Activated B cell treated with CpG ODN at 0.5 μM for 24 hours (primary cell): ENCODE results near the gene ZNF618. TPM values are rescaled to one million over a fixed set of nuclear protein-coding genes. Genes with fewer than 3 reads are reported as not detected.
"Not testable (repeated sequence)": the region's sequence is repeated elsewhere in the genome, so short reads cannot be mapped to it uniquely, and the experiment has no call there.

Experiments
- ATAC-seq: fragments of 200-7000 bp; cut with Tn5 transposase; one replicate; pipeline ENCODE4 v1.10.0; 2021; ENCODE audit warnings: low read depth, mild to moderate bottlenecking, moderate library complexity
- CTCF ChIA-PET: fragments of 350-600 bp; sonication (Branson Sonifier 250); formaldehyde crosslinking; loops from one replicate; lab custom pipeline; 2021; ENCODE audit warnings: antibody characterized with exemption; lab: Charles Lee
- POLR2A ChIA-PET: fragments of 350-600 bp; sonication (Branson Sonifier 250); formaldehyde crosslinking; loops from one replicate; lab custom pipeline; 2021; ENCODE audit warnings: antibody characterized with exemption; lab: Charles Lee
- DNase-seq: peaks from one replicate; pipeline ENCODE4 v3.0.0; 2022
- H3K27ac Mint-ChIP-seq: one replicate; pipeline ENCODE4 v1.8.0; 2020; ENCODE audit warnings: mixed read lengths
- H3K27me3 Mint-ChIP-seq: one replicate; pipeline ENCODE4 v1.8.0; 2021; ENCODE audit warnings: mixed read lengths
- H3K36me3 Mint-ChIP-seq: one replicate; pipeline ENCODE4 v1.8.0; 2021; ENCODE audit warnings: low read depth, mixed read lengths
- H3K4me1 Mint-ChIP-seq: one replicate; pipeline ENCODE4 v1.8.0; 2021; ENCODE audit warnings: mixed read lengths
- H3K4me3 Mint-ChIP-seq: one replicate; pipeline ENCODE4 v1.8.0; 2020; ENCODE audit warnings: mild to moderate bottlenecking, mixed read lengths
- H3K9me3 Mint-ChIP-seq: one replicate; pipeline ENCODE4 v1.8.0; 2020; ENCODE audit warnings: mixed read lengths
- intact Hi-C: fragments of 100-400 bp; cut with micrococcal nuclease; formaldehyde crosslinking; loops from one replicate; pipeline ENCODE4 v1.15.1; 2024
- total RNA-seq: library from RNA; stranded (reverse); gene quantifications from 2 replicates; pipeline ENCODE4 v1.2.3, GENCODE V29; 2022
- TF ChIP-seq, protein P1 (sequence below): fragments of 200-600 bp; IDR thresholded peaks from one replicate; pipeline ENCODE4 v1.8.0; 2022; ENCODE audit warnings: antibody characterized with exemption, mild to moderate bottlenecking

ZNF618 gene
- total RNA-seq, 1 donor from 2014 or later = 0.67 TPM

DNA sequence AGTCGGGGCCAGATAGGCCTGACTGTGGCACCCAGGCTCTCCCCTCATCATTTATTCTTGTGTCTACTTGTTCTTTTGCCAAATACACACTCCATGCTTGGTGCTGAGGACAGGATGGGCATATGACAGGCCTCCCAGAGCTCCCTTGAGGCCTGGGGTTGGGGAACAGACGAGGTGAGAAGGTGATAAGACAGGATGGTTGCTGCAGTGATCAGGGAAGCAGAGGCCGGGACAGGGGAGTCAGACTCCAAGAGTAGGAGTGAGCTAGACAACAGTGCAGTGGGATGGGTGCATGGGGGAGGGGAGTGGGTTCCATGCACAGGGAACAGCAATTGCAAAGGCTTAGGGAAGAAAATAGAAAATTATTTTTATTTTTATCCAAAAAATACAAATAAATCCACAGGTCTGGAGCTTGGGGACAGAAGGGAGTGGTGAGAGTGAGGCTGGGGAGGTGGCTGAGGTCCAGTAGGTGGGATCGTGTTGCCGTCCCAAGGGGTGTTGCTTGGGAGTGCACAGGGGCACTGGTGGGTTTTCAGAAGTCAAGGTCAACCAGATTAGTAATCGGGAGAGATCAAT is 205.4 kb downstream of the ZNF618 start:
- no peak overlapping the region for H3K27ac Mint-ChIP-seq
- H3K27me3 Mint-ChIP-seq = peaks cover 7% of the 10 kb centered on the region
- TF ChIP-seq, protein P1, sequence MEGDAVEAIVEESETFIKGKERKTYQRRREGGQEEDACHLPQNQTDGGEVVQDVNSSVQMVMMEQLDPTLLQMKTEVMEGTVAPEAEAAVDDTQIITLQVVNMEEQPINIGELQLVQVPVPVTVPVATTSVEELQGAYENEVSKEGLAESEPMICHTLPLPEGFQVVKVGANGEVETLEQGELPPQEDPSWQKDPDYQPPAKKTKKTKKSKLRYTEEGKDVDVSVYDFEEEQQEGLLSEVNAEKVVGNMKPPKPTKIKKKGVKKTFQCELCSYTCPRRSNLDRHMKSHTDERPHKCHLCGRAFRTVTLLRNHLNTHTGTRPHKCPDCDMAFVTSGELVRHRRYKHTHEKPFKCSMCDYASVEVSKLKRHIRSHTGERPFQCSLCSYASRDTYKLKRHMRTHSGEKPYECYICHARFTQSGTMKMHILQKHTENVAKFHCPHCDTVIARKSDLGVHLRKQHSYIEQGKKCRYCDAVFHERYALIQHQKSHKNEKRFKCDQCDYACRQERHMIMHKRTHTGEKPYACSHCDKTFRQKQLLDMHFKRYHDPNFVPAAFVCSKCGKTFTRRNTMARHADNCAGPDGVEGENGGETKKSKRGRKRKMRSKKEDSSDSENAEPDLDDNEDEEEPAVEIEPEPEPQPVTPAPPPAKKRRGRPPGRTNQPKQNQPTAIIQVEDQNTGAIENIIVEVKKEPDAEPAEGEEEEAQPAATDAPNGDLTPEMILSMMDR = no peak
- intact Hi-C loops = loop anchor here (1.0 kb wide), 2 partner anchors 210 to 224 kb away; no protein-coding TSS in a partner anchor
- no peak for ATAC-seq
- CTCF ChIA-PET = interaction anchor here (1.1 to 3.0 kb wide), 4 partner anchors 10 to 209 kb away, joined by 4 to 22 read pairs (median 7); no protein-coding TSS in a partner anchor
- DNase-seq = no peak
- no peak overlapping the region for H3K4me3 Mint-ChIP-seq
- H3K4me1 Mint-ChIP-seq = no peaks in the 10 kb centered on the region
- H3K9me3 Mint-ChIP-seq = no peaks in the 10 kb centered on the region
- POLR2A ChIA-PET = no interaction called here
- H3K36me3 Mint-ChIP-seq = no peaks in the 10 kb centered on the region

DNA sequence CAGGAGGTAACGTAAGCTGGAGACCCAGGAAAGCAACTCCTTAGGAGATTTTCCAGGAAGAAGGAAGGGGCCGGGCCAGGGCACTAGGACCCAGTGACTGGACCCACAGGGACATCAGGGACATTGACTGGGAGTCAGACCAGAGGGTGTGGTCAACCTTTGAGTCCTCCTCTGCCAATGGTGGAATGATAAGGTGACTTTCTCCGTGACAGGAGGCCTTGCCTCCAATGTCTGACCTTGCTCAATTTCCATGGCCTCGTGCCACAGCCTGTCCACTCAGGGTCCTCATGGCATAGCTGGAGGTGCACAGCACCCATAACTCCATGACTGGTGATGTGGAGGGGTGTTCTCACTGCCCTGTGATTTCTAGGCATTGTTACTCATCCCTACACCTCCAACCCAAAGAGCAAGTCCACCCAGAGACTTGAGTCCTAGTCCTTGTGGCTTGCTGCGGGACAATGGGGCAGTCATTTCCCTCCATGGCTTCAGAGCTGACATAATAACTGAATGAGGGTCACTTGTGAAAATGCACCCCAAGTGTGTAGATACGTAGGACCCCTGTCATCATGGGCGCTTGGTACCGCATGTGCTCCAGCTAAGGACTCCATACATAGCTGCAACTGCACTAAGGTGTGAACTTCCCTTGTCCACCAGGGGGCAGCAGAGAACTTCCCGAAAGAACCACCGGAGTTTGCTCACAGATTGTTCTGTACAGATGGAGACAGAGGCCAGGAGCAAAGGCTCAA is 206.1 kb downstream of the ZNF618 start:
- H3K9me3 Mint-ChIP-seq = no peaks in the 10 kb centered on the region
- TF ChIP-seq, protein P1 = peak; percentile 54
- H3K27me3 Mint-ChIP-seq = peaks cover under 1% of the 10 kb centered on the region
- no peak overlapping the region for H3K27ac Mint-ChIP-seq
- no peaks in the 10 kb centered on the region for H3K4me1 Mint-ChIP-seq
- POLR2A ChIA-PET = no interaction called here
- no peaks in the 10 kb centered on the region for H3K36me3 Mint-ChIP-seq
- CTCF ChIA-PET = interaction anchor here (0.6 to 3.0 kb wide), 15 partner anchors 8 to 1416 kb away, joined by 3 to 22 read pairs (median 3); partner anchors contain the start of gene KIF12
- DNase-seq (peak; percentile 57), ATAC-seq (peak; percentile 71)
- H3K4me3 Mint-ChIP-seq = no peak overlapping the region
- intact Hi-C loops = loop anchor here (1.0 kb wide), 2 partner anchors 209 to 223 kb away; no protein-coding TSS in a partner anchor

DNA sequence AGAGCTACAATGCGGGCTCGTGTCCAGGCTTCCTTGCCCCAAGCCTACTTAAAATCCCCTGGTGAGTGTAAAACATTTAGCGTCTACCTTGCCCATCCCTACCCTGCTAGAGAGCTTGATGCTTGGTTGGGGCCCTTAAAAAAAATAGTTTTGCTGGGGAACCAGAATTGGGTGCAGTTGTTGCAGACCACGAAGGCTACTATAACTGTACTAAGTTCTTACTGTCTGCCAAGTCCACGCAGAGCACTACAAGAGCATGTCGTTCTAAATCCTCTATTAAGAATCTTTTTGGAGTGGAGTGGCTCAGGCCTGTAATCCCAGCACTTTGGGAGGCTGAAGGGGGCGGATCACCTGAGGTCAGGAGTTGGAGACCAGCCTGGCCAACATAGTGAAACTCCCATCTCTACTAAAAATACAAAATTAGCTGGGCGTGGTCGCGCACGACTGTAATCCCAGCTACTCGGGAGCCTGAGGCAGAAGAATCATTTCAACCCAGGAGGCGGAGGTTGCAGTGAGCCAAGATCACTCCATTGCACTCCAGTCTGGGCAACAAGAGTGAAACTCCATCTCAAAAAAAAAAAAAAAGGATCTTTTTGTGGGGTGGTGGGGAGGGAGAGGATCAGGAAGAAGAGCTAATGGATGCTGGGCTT is 206.8 kb downstream of the ZNF618 start:
- ATAC-seq, H3K36me3 Mint-ChIP-seq, H3K4me1 Mint-ChIP-seq, H3K27me3 Mint-ChIP-seq, DNase-seq, H3K27ac Mint-ChIP-seq, H3K4me3 Mint-ChIP-seq, POLR2A ChIA-PET, H3K9me3 Mint-ChIP-seq: not testable (repeated sequence)
- CTCF ChIA-PET = interaction anchor here (0.6 to 3.0 kb wide), 14 partner anchors 9 to 1415 kb away, joined by 3 to 22 read pairs (median 3); partner anchors contain the start of gene KIF12
- intact Hi-C loops = loop anchor here (1.0 kb wide), 2 partner anchors 208 to 222 kb away; no protein-coding TSS in a partner anchor

DNA sequence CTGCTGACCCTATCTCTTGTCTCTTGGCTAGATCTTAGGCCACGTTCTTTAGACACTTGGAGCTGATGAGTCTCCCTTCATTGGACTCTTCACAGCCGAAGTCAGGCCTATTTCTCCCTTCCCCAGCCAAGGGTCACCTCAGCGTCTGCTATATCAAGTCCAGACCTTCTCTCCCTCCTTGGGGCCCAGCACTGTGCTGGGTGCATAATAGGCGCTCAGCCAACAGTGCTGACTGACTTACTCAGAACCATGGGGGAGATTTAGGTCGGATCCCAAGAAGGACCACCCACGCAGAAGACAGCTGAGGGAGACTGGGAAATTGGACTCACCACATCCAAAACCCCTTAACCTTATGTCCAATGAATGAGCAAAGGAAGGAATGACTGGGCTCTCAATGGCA is 207.6 kb downstream of the ZNF618 start:
- TF ChIP-seq, protein P1 = no peak
- Mint-ChIP-seq H3K27ac (no peak overlapping the region), H3K9me3 (no peaks in the 10 kb centered on the region), H3K36me3 (no peaks in the 10 kb centered on the region), H3K4me1 (no peaks in the 10 kb centered on the region), H3K4me3 (no peak overlapping the region), H3K27me3 (peaks cover 2% of the 10 kb centered on the region)
- DNase-seq (no peak), ATAC-seq (no peak)
- ChIA-PET CTCF (interaction anchor here (3.0 kb wide), 1 partner anchor 207 kb away, joined by 22 read pairs; no protein-coding TSS in a partner anchor), POLR2A (no interaction called here)
- intact Hi-C loops = no loop called here

DNA sequence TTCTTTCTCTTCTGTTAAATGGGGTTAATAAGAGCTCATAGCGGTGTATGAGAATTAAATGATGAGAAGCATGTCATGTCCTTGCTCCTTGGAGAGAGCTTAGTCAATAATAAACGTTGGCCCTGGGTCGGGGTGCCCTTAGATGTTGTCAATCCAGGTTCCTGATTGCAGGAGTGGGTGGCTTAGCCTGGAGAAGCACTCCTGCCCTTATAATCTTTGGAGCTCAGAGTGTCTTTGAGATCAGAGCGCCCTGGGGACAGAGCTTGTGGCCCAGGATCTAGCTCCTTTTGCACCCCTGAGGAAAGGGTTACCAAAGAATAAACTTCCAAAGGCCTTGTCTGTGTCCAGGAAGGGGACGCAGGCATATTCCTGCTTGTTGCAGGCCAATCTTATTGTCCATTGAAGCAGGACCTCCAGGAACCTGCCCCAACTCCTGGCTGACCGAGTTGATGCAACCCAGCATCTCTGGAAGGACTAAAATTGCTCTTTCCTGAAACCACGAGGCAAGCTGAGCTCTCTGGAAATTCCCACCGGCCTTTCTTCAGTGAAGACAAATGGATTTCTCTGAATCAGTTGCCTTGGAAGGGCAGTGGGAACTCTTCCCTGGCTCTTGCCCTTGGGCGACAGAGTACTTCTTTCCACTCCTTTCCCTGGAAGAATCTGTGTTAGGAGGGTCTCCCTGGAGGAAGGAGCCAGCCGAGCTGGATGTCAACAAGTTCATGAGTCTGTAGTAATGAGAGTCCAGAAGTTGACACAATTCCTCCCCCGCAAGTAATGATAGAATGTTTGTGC is 208.4 kb downstream of the ZNF618 start:
- H3K9me3 Mint-ChIP-seq = no peaks in the 10 kb centered on the region
- POLR2A ChIA-PET = no interaction called here
- ATAC-seq = no peak
- H3K4me3 Mint-ChIP-seq = no peak overlapping the region
- TF ChIP-seq, protein P1 = no peak
- no peak overlapping the region for H3K27ac Mint-ChIP-seq
- CTCF ChIA-PET = interaction anchor here (0.9 to 3.0 kb wide), 2 partner anchors 17 to 206 kb away, joined by 3 to 22 read pairs; no protein-coding TSS in a partner anchor
- no peak for DNase-seq
- no peaks in the 10 kb centered on the region for H3K4me1 Mint-ChIP-seq
- H3K36me3 Mint-ChIP-seq = no peaks in the 10 kb centered on the region
- intact Hi-C loops = no loop called here
- peaks cover 3% of the 10 kb centered on the region for H3K27me3 Mint-ChIP-seq
